NCI-H1105 treated with DMSO at 0.1 percent for 48 hours (cell line): Measurements from ENCODE around the gene ZC3H13.

Experiments
- DNase-seq: peaks from one replicate; lab custom pipeline; 2025; lab: John Stamatoyannopoulos, UW

ZC3H13 gene

GRCh38 chr13:45940061-45940460, 112.5 kb downstream of the ZC3H13 start:
- DNase-seq, result no peak

GRCh38 chr13:45936621-45937020, 115.9 kb downstream of the ZC3H13 start:
- no peak for DNase-seq

- no peak for DNase-seq
These were observed 118.3 kb downstream of the ZC3H13 start for GRCh38 chr13:45934283-45934682.

GRCh38 chr13:45933203-45933908, 119.2 kb downstream of the ZC3H13 start:
- DNase-seq, result no peak

GRCh38 chr13:45932676-45933075, 119.9 kb downstream of the ZC3H13 start:
- DNase-seq, result no peak

- no peak for DNase-seq
These were observed 120.4 kb downstream of the ZC3H13 start for GRCh38 chr13:45932172-45932571.

- DNase-seq, result no peak
These were observed 121.3 kb downstream of the ZC3H13 start for GRCh38 chr13:45931211-45931610.

- DNase-seq, result peak; percentile 2
These were observed 122.4 kb downstream of the ZC3H13 start for GRCh38 chr13:45930177-45930576.

- peak; percentile 75 for DNase-seq
These were observed 123.7 kb downstream of the ZC3H13 start for GRCh38 chr13:45928843-45929242.

GRCh38 chr13:45928176-45928575, 124.4 kb downstream of the ZC3H13 start:
- no peak for DNase-seq

GRCh38 chr13:45926741-45927140, 125.8 kb downstream of the ZC3H13 start:
- no peak for DNase-seq

GRCh38 chr13:45925151-45925550, 127.4 kb downstream of the ZC3H13 start:
- DNase-seq, result no peak

GRCh38 chr13:45921162-45921736, 131.3 kb downstream of the ZC3H13 start:
- DNase-seq, result no peak

GRCh38 chr13:45918597-45918996, 133.9 kb downstream of the ZC3H13 start:
- DNase-seq, result no peak

- DNase-seq, result no peak
These were observed 135.5 kb downstream of the ZC3H13 start for GRCh38 chr13:45917019-45917418.

GRCh38 chr13:45915686-45916439, 136.7 kb downstream of the ZC3H13 start:
- DNase-seq, result no peak

GRCh38 chr13:45909673-45910072, 142.9 kb downstream of the ZC3H13 start:
- no peak for DNase-seq

- no peak for DNase-seq
These were observed 143.5 kb downstream of the ZC3H13 start for GRCh38 chr13:45909089-45909488.

- DNase-seq, result no peak
These were observed 145.0 kb downstream of the ZC3H13 start for GRCh38 chr13:45907503-45907902.
